NCI-H748 (cell line): ENCODE data around the gene RNF34.

ENCODE experiments used
- DNase-seq: peaks from one replicate; lab custom pipeline; 2025; ENCODE audit not compliant: unreplicated experiment; lab: John Stamatoyannopoulos, UW

The RNF34 gene

GRCh38 chr12:121436706-121437105 is 36.8 kb downstream of the RNF34 start:
- no peak for DNase-seq

- no peak for DNase-seq
Observed at GRCh38 chr12:121438905-121439304, 39.0 kb downstream of the RNF34 start.

DNA sequence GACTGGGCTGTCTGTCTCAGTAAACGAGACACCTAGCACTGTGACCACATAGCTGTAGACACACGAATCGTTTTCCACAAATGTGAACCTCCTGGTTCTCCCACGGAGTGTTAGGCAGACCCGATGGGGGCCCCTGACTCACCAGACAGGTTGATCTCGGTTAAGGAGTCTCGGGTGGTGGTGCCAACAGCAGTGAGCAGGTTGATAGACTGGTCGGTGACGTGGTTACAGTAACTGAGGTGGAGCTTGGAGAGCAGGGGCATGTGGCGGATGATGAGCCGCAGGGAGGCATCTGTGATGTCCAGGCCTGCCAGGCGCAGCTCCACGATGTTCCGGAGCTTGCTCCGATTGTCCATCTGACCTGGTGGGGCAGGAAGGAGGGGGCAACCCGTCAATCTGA is 39.8 kb downstream of the RNF34 start:
- DNase-seq, result no peak

GRCh38 chr12:121440768-121441167 is 40.9 kb downstream of the RNF34 start:
- DNase-seq, result no peak

DNA sequence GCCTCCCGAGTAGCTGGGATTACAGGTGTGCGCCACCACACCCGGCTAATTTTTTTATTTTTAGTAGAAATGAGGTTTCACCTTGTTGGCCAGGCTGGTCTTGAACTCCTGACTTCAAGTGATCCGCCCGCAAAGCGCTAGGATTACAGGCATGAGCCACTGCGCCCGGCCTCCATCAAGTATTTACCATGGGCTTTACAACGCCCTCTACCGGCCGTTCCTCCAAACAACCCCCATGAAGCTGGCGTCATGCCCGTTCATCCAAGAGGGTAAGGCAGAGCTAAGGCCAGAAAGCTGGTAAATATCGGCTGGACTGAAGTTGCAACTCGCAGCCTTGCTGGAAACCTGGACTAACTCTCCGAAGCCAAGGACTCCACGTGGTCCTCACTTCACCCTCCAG is 41.6 kb downstream of the RNF34 start:
- no peak for DNase-seq

DNA sequence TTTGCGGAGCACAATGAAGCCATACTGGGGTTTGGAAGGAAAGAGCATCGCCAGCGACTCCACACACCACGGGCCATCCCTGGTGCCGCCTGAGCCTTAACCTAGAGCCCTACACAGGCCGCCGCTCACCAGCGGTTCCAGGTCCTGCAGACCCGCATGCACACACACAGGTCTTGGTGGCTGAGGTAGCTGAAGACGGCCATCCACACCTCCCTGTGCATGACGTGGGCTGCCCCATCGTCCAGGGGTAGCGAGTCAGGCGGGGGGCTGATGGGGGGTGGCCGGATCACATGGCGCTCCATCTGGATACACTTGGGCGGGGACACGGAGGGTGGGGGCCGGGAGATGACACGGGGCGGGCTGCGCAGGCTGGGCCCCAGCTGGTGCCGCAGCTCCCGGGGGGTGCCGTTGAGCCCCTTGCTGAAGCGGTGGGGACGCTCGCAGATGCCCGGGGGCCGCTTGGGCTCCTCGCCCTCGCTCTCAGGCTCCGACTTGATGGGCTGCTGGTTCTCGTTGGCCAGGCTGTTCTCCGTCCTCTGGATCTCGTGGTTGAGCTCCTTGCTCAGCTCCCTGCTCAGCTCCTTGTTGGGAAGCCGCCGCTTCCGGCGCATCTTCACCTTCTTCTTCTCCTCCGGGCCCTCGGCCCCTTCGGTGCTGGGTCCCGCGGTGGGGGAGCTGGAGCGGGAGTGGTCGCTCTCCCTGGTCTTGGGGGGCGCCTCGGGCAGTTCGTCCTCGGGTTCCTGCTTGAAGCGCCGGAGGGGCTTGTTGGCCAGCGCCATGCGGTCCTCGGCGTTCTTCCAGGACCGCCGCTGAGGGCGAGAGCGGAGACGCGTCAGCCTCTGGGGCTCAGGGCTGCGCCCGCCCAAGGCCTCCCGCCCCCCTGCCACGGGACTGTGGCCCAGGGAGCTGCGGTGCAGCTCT is 42.4 kb downstream of the RNF34 start:
- no peak for DNase-seq

DNA sequence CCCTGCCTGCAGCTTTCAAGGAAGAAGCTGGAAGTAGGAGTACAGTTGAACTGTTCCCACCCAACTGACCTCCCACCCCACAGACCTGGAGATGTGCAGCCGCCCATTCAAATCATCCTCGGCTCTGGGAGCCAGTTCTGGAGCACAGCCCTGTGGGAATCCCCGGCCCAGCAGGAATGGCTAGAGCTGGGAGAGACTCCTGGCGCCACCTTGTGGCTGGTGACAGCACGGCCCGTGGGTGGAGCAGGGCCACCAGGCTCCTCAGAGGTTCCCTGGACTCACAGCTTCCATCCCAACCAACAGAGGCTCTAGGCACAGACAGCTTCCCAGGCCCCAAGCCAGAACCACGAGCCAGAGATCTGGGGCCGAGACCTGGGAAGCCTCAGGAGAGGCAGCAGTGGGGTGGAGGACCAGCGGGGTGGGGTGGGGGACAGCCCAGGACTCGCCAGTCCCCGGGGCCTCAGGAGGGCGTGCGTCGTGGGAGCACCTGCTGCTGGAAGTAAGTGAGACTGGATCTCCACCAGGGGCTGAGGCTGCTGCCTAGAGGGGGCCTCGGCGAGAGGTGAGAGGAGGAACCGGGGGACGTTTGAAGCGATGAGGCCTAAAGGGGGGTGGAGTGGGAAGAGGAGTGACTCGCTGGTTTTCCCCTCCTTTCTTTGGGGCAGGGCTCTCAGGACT is 43.4 kb downstream of the RNF34 start:
- DNase-seq, result peak; percentile 63

GRCh38 chr12:121443911-121444841 is 44.3 kb downstream of the RNF34 start:
- no peak for DNase-seq

- DNase-seq, result no peak
Observed at GRCh38 chr12:121444842-121445202, 44.9 kb downstream of the RNF34 start.

DNA sequence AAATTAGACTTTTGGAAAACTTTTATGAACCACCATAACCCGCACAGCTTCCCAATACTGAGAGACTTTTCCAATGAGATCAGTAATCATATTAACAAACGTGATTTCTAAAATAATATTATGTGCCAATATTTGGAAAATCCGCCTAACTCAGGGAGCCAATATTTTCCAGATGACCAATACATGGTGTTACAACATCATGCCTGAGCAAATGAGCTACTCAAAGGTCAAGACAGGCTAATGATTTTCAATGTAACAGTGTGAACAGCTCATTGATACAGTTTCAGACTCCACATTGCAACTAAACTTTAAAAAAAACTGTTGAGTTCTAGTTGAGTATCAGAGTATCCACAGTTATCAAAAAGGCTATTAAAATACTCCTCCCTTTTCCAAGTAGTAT is 46.8 kb downstream of the RNF34 start:
- no peak for DNase-seq

DNA sequence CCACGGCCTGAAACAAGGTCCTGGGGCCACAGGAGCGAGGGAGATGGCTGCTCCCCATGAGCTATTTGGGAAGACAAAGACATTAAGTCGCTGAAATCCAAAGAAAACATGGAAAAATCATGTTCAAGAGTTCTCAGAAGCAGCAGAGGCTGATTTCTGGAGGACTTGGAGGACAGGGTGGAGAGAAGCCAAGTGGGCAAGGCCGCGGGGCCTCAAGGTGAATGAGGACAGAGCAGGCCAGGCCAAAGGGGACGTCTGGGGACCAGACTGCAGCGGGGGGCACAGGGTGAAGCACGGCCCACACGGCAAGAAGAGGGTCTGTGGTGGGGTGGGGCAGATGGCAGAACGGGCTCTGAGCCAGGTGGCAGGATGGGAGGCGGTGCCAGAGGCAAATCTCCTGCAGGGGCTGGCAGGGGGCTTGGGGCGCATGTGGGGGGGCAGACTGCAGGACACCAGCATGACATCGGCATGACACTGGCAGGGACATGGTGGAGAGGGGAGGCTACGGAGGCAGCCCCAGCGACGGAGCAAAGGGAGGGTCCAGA is 48.9 kb downstream of the RNF34 start:
- no peak for DNase-seq

GRCh38 chr12:121451961-121452339 is 52.0 kb downstream of the RNF34 start:
- no peak for DNase-seq

- DNase-seq, result no peak
Observed at GRCh38 chr12:121452340-121452984, 52.5 kb downstream of the RNF34 start.

- no peak for DNase-seq
Observed at GRCh38 chr12:121452985-121453360, 53.1 kb downstream of the RNF34 start.

DNA sequence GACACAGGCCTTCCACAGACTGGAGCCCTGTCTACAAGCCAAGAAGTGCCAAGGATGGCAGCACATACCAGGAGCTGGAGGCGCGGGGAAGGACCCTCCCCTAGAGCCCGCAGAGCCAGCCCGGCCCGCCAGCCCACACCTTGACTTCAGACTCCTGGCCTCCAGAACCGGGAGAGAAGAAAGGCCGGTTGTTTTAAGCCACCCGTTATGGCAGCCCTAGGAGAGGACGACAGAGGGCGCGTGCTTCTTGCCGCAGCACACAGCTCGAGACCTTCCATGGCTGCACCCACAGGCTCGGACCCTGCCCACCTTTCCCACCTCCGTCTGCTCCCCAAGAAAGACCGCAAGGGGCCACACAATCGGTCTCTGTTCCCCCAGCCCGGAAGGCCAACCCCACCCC is 53.7 kb downstream of the RNF34 start:
- no peak for DNase-seq

- no peak for DNase-seq
Observed at GRCh38 chr12:121454921-121455320, 55.0 kb downstream of the RNF34 start.

DNA sequence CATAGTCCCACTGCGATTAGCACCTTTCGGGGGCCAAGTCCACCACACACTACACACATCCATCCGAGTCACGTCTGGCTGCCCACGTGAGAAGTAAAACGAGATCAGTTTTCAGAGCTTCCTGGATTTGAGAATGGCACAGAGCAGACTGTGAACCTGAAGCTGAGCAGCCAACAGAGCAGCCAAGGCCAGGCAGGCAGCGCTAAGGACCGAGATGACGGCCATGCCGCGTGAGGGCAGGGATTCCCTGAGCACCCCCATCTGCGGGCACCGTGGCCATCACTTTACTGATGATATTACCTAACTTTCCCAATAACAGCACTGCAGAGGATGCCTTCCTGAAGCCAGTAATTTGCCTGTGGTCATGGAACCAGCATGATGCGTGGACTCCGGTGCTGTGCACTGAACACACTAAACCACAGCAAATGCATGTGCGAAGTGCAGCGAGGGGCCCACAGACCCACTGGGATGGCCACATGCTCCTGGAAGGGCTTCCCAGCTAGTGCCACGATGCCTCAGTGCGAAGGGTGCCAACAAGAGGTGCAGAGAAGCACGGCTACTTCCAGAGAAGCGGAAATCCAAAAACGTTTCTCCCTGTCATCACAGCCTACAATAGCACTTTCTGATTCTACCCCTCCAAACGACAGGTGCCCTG is 56.0 kb downstream of the RNF34 start:
- DNase-seq, result no peak

DNA sequence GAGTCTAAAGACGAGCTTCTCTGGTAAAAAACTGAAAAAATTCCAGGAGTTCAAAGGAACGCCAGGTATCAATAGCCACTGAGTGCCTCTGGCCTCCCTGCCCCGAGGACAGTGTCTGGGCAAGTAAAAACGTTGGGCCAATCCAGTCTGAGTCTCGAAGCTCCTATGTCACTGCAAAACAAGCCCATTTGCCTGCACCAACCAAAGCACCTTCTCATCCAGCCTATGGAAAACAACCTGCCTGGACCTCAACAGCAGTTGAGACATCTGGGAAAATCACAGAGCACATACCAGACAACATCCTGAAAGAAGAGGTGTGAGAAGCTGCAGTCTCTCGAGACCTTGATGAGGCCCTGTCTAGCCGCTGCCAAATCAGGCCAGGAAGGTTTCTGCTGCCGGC is 56.6 kb downstream of the RNF34 start:
- DNase-seq, result no peak

DNA sequence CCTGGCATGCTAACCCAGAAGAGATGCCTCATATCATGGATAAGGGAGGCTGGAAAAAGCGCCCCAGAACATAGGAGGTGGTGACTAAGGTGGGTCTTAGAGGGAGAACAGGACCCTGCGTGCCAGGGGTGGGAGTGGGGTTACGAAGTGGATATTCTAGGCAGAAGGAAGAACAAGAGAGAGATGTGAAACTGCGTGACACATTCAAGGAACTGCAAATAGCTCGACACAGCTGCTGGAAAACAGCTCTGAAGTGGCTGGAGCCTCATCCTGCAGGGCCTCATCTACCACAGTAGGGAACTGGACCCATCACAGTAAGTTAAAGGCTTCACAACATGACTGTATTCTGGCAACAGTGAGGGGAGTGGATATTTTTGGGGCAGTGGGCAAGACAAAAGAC is 61.1 kb downstream of the RNF34 start:
- DNase-seq, result no peak

DNA sequence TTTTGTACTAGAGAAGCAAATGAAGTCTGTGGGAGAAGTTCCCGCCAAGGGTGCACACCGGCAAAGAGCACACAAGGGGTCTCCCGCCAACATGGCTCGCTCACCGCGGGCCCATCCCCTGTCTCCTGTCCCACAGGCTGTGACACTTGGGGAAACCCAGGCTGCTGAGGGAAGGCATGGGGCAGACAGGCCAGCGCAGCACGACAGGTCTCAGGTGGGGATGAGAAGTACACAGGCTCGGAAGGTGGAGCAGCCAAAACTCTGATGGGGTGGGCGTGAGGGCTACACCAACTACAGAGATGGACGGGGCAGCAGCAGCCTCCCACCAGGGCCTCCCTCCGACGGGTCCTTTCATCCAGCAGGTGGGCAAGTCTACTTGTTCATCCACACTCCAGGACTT is 64.4 kb downstream of the RNF34 start:
- no peak for DNase-seq
